Activated CD8-positive, alpha-beta T cell treated with anti-CD3 and anti-CD28 coated beads for 36 hours (primary cell): Measurements from ENCODE around the gene DDX21. TPM values are rescaled to one million over a fixed set of nuclear protein-coding genes. Genes with fewer than 3 reads are reported as not detected.
A peak's percentile ranks its signal among the peaks of the same experiment; 100 is the strongest.

ENCODE experiments used
- ATAC-seq: fragments of 200-7000 bp; cut with Tn5 transposase; one replicate; pipeline ENCODE4 v1.10.0; 2021; ENCODE audit warnings: mild to moderate bottlenecking, moderate library complexity
- CTCF ChIA-PET: fragments of 350-600 bp; sonication (Branson Sonifier 250); formaldehyde crosslinking; loops from one replicate; lab custom pipeline; 2021; ENCODE audit warnings: antibody characterized with exemption; lab: Charles Lee
- POLR2A ChIA-PET: fragments of 350-600 bp; sonication (Branson Sonifier 250); formaldehyde crosslinking; loops from one replicate; lab custom pipeline; 2021; ENCODE audit warnings: antibody characterized with exemption; lab: Charles Lee
- DNase-seq: peaks from one replicate; pipeline ENCODE4 v3.0.0-alpha.2; 2020
- H3K27ac Mint-ChIP-seq: one replicate; pipeline ENCODE4 v1.8.0; 2021; ENCODE audit warnings: mild to moderate bottlenecking, mixed read lengths
- H3K27me3 Mint-ChIP-seq: one replicate; pipeline ENCODE4 v1.8.0; 2021; ENCODE audit warnings: mixed read lengths
- H3K36me3 Mint-ChIP-seq: one replicate; pipeline ENCODE4 v1.8.0; 2021; ENCODE audit warnings: low read depth, mixed read lengths
- H3K4me1 Mint-ChIP-seq: one replicate; pipeline ENCODE4 v1.8.0; 2021; ENCODE audit warnings: low read depth, mixed read lengths
- H3K4me3 Mint-ChIP-seq: one replicate; pipeline ENCODE4 v1.8.0; 2021; ENCODE audit warnings: mild to moderate bottlenecking, moderate library complexity, mixed read lengths
- H3K9me3 Mint-ChIP-seq: one replicate; pipeline ENCODE4 v1.8.0; 2021; ENCODE audit warnings: mixed read lengths
- CTCF ChIP-seq: fragments of 200-600 bp; IDR thresholded peaks from one replicate; pipeline ENCODE4 v1.8.0; 2022; ENCODE audit warnings: antibody characterized with exemption, mild to moderate bottlenecking
- intact Hi-C: fragments of 100-400 bp; cut with micrococcal nuclease; formaldehyde crosslinking; loops from one replicate; pipeline ENCODE4 v1.10.0; 2022
- total RNA-seq, 2 experiments: library from RNA; stranded (reverse); gene quantifications; one replicate each; pipeline ENCODE4 v1.2.3, GENCODE V29; 2021

Gene DDX21
- total RNA-seq, 2 experiments from 2014 or later: 192 to 194 TPM

- TF ChIP-seq CTCF: no peak
Observed at GRCh38 chr10:68981074-68981473, 25.1 kb downstream of the DDX21 start.

GRCh38 chr10:68982389-68982788 is 26.4 kb downstream of the DDX21 start:
- POLR2A ChIA-PET: interaction anchor here (1.1 to 3.0 kb wide), 3 partner anchors 8 to 12 kb away, joined by 3 to 18 read pairs (median 3); no protein-coding TSS in a partner anchor
- Mint-ChIP-seq H3K4me3 (no peak overlapping the region), H3K9me3 (no peaks in the 10 kb centered on the region), H3K36me3 (peaks cover 54% of the 10 kb centered on the region), H3K27me3 (no peaks in the 10 kb centered on the region), H3K4me1 (peaks cover 6% of the 10 kb centered on the region), H3K27ac (no peak overlapping the region)
- CTCF ChIA-PET: no interaction called here
- ATAC-seq (no peak), DNase-seq (no peak)
- no peak for TF ChIP-seq CTCF
- intact Hi-C loops: no loop called here

More at GRCh38 chr10:68981074-68981473, 25.1 kb downstream of the DDX21 start:
- Mint-ChIP-seq H3K9me3 (no peaks in the 10 kb centered on the region), H3K27me3 (no peaks in the 10 kb centered on the region), H3K4me3 (no peak overlapping the region), H3K4me1 (peaks cover 3% of the 10 kb centered on the region), H3K36me3 (peaks cover 57% of the 10 kb centered on the region), H3K27ac (no peak overlapping the region)
- CTCF ChIA-PET: interaction anchor here (0.9 to 1.6 kb wide), 9 partner anchors 9 to 154 kb away, joined by 3 to 7 read pairs (median 3); partner anchors contain the start of genes DDX21 and STOX1
- intact Hi-C loops: no loop called here
- peak; percentile 42 for ATAC-seq
- DNase-seq: no peak
- POLR2A ChIA-PET: interaction anchor here (0.6 to 1.6 kb wide), 5 partner anchors 13 to 215 kb away, joined by 3 to 10 read pairs (median 3); partner anchors contain the start of gene DDX21

GRCh38 chr10:68987611-68988010 is 31.6 kb downstream of the DDX21 start:
- DNase-seq (no peak), ATAC-seq (no peak)
- Mint-ChIP-seq H3K27ac (peak overlapping the region; percentile 95), H3K4me3 (peak overlapping the region; percentile 98), H3K36me3 (peaks cover 35% of the 10 kb centered on the region), H3K4me1 (peaks cover 41% of the 10 kb centered on the region), H3K9me3 (no peaks in the 10 kb centered on the region), H3K27me3 (no peaks in the 10 kb centered on the region)
- intact Hi-C loops: no loop called here
- ChIA-PET CTCF (interaction anchor here (0.8 to 2.0 kb wide), 10 partner anchors 8 to 332 kb away, joined by 3 to 11 read pairs (median 3); partner anchors contain the start of gene DDX21), POLR2A (interaction anchor here (0.6 to 2.7 kb wide), 6 partner anchors 14 to 330 kb away, joined by 3 to 11 read pairs (median 6); partner anchors contain the start of gene DDX21)
- no peak for TF ChIP-seq CTCF

GRCh38 chr10:68988530-68989316 is 32.8 kb downstream of the DDX21 start, which contains the start of gene KIFBP:
KIFBP (plus strand) TSS chr10:68988803; CDS start chr10:68988833, 30 bp downstream.
- DNase-seq: peak; percentile 92
- no peaks in the 10 kb centered on the region for H3K9me3 Mint-ChIP-seq

More at GRCh38 chr10:68988530-68989316, 32.8 kb downstream of the DDX21 start, which contains the start of gene KIFBP:
- CTCF ChIA-PET: interaction anchor here (0.8 to 2.0 kb wide), 12 partner anchors 8 to 331 kb away, joined by 3 to 11 read pairs (median 4); partner anchors contain the start of gene DDX21
- ATAC-seq: peak; percentile 87
- intact Hi-C loops: no loop called here
- H3K27ac Mint-ChIP-seq: peak within 1 kb of the TSS; percentile 95
- peaks cover 50% of the 10 kb centered on the region for H3K4me1 Mint-ChIP-seq
- no peaks in the 10 kb centered on the region for H3K27me3 Mint-ChIP-seq
- H3K36me3 Mint-ChIP-seq: peaks cover 29% of the 10 kb centered on the region
- H3K4me3 Mint-ChIP-seq: peak within 1 kb of the TSS; percentile 98
- POLR2A ChIA-PET: interaction anchor here (0.8 to 2.7 kb wide), 13 partner anchors 11 to 199 kb away, joined by 3 to 11 read pairs (median 4); partner anchors contain the start of genes DDX21 and SRGN
- TF ChIP-seq CTCF: peak; percentile 39
